ENCODE results near the gene IRAK3. TPM values are rescaled to one million over a fixed set of nuclear protein-coding genes. Genes with fewer than 3 reads are reported as not detected.

Gene IRAK3
- total RNA-seq, 4 donors from 2014 or later, result 7.8 to 18.7 (median 14.8) TPM

GRCh38 chr12:66275040-66275439 lies 86.0 kb downstream of the IRAK3 start:
- Histone ChIP-seq H3K4me1 (no peaks in the 10 kb centered on the region), H3K4me3 (no peak overlapping the region), H3K27me3 (no peaks in the 10 kb centered on the region), H3K27ac (no peak overlapping the region), H3K9me3 (no peaks in the 10 kb centered on the region), H3K36me3 (no peaks in the 10 kb centered on the region)
- 60 to 71% methylated on average over 2 of the region's 2 CpGs for WGBS, 2 donors (ENCODE audit: low coverage in 1 of 2)
- no peak for TF ChIP-seq CTCF (IDR thresholded peaks at IDR 0.05)
- no peak for TF ChIP-seq EP300 (IDR thresholded peaks at IDR 0.05)
- no peak for TF ChIP-seq POLR2AphosphoS5 (IDR thresholded peaks at IDR 0.05)
- TF ChIP-seq POLR2A (IDR thresholded peaks at IDR 0.05), result no peak
- ATAC-seq, result no peak

GRCh38 chr12:66279123-66279712 lies 90.2 kb downstream of the IRAK3 start:
- no peaks in the 10 kb centered on the region for H3K36me3 ChIP-seq
- H3K9me3 ChIP-seq, result no peaks in the 10 kb centered on the region
- ATAC-seq, result no peak
- H3K27me3 ChIP-seq, result no peaks in the 10 kb centered on the region
- H3K4me1 ChIP-seq, result no peaks in the 10 kb centered on the region
- no peak overlapping the region for H3K27ac ChIP-seq
- H3K4me3 ChIP-seq, result no peak overlapping the region
- 33 to 53% methylated on average over 3 of the region's 3 CpGs for WGBS, 2 donors (ENCODE audit: low coverage in 1 of 2)
- TF ChIP-seq EP300 (IDR thresholded peaks at IDR 0.05) (no peak), CTCF (IDR thresholded peaks at IDR 0.05) (peak in 1 of 4 experiments; percentile 41)

GRCh38 chr12:66280561-66280960 lies 91.5 kb downstream of the IRAK3 start:
- Histone ChIP-seq H3K9me3 (no peaks in the 10 kb centered on the region), H3K27ac (no peak overlapping the region), H3K4me1 (no peaks in the 10 kb centered on the region), H3K36me3 (no peaks in the 10 kb centered on the region), H3K4me3 (no peak overlapping the region), H3K27me3 (no peaks in the 10 kb centered on the region)
- ATAC-seq, result no peak
- WGBS, 2 donors (ENCODE audit: low coverage in 1 of 2), result 60 to 80% methylated on average over 1 of the region's 1 CpG
- TF ChIP-seq POLR2AphosphoS5 (IDR thresholded peaks at IDR 0.05), result no peak
- TF ChIP-seq POLR2A (IDR thresholded peaks at IDR 0.05), result no peak
- no peak for TF ChIP-seq CTCF (IDR thresholded peaks at IDR 0.05)
- TF ChIP-seq EP300 (IDR thresholded peaks at IDR 0.05), result no peak

- no peak for ATAC-seq
- Histone ChIP-seq H3K27ac (no peak overlapping the region), H3K27me3 (no peaks in the 10 kb centered on the region), H3K4me3 (no peak overlapping the region), H3K36me3 (no peaks in the 10 kb centered on the region), H3K4me1 (no peaks in the 10 kb centered on the region), H3K9me3 (no peaks in the 10 kb centered on the region)
- 82 to 87% methylated on average over 3 of the region's 3 CpGs for WGBS, 2 donors (ENCODE audit: low coverage in 1 of 2)
- TF ChIP-seq CTCF (IDR thresholded peaks at IDR 0.05) (no peak), POLR2AphosphoS5 (IDR thresholded peaks at IDR 0.05) (no peak), POLR2A (IDR thresholded peaks at IDR 0.05) (no peak), EP300 (IDR thresholded peaks at IDR 0.05) (no peak)
These were observed 93.2 kb downstream of the IRAK3 start for GRCh38 chr12:66282244-66282643.

- Histone ChIP-seq H3K4me3 (no peak overlapping the region), H3K9me3 (no peaks in the 10 kb centered on the region), H3K27ac (no peak overlapping the region), H3K36me3 (no peaks in the 10 kb centered on the region), H3K4me1 (no peaks in the 10 kb centered on the region), H3K27me3 (no peaks in the 10 kb centered on the region)
- no peak for TF ChIP-seq POLR2A (IDR thresholded peaks at IDR 0.05)
- TF ChIP-seq EP300 (IDR thresholded peaks at IDR 0.05), result no peak
- TF ChIP-seq POLR2AphosphoS5 (IDR thresholded peaks at IDR 0.05), result no peak
- TF ChIP-seq CTCF (IDR thresholded peaks at IDR 0.05), result no peak
- no peak for ATAC-seq
- 86 to 92% methylated on average over 3 of the region's 3 CpGs for WGBS, 2 donors (ENCODE audit: low coverage in 1 of 2)
These were observed 98.3 kb downstream of the IRAK3 start for GRCh38 chr12:66287275-66287674.

Measured in gastroesophageal sphincter (tissue), 4 donors.